Erythroblast (primary cell): ENCODE results near the gene SAPCD2.
"Not testable (repeated sequence)": the region's sequence is repeated elsewhere in the genome, so short reads cannot be mapped to it uniquely, and the experiment has no call there.

ENCODE experiments used
- GATA1 ChIP-seq: IDR thresholded peaks from 2 replicates; pipeline ENCODE4 v1.6.1; 2011; ENCODE audit warnings: low read depth, mild to moderate bottlenecking, control low read depth, low read length, moderate library complexity
- POLR2A ChIP-seq: IDR thresholded peaks from 2 replicates; pipeline ENCODE4 v1.6.1; 2011; ENCODE audit warnings: mild to moderate bottlenecking, low read length

DNA sequence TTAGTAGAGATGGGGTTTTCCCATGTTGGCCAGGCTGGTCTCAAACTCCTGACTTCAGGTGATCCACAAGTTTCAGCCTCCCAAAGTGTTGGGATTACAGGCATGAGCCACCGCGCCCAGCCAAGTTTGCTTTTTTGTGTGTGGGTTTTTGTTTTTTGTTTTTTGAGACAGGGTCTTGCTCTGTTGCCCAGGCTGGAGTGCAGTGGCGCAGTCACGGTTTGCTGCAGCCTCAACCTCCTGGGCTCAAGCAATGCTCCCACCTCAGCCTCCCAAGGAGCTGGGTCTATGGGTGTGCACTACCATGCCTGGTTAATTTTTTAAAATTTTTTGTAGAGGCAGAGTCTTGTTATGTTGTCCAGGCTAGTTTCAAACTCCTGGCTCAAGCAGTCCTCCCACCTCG, 36.9 kb downstream of the SAPCD2 start:
- TF ChIP-seq POLR2A, GATA1: not testable (repeated sequence)
